Activated CD8-positive, alpha-beta memory T cell treated with anti-CD3 and anti-CD28 coated beads, Interleukin-2, amount 50 U/mL, for 24 hours (primary cell): ENCODE data around the gene SLC5A1.

Source experiments
- DNase-seq: peaks from one replicate; pipeline ENCODE4 v3.0.0-alpha.2; 2020; ENCODE audit errors: extremely low read depth

SLC5A1 gene

GRCh38 chr22:32050678-32051515, 7.8 kb downstream of the SLC5A1 start:
- DNase-seq: peak; percentile 37

GRCh38 chr22:32052244-32052643, 9.2 kb downstream of the SLC5A1 start:
- DNase-seq: no peak

GRCh38 chr22:32052936-32053791, 10.1 kb downstream of the SLC5A1 start:
- no peak for DNase-seq

DNA sequence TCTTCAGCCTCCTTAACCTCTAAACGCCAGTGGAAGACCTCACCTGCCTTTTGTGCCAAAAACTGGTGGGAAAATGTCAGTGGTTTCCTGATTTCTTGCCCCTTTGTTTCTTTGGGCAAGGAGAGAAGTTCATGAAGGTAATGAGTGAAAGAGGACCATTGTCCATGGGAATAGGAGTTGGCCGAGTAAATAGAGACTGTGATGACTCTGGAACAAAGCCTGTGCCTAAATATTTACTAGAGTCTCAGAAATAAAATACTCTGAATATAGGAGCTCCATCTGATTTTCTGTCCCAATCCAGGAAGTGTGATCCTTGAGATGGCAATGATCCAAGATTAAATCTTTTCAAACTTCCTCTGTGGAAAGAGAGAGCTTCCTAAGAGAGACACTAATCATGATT, 12.0 kb downstream of the SLC5A1 start:
- DNase-seq: no peak

GRCh38 chr22:32058656-32059260, 15.7 kb downstream of the SLC5A1 start:
- no peak for DNase-seq

DNA sequence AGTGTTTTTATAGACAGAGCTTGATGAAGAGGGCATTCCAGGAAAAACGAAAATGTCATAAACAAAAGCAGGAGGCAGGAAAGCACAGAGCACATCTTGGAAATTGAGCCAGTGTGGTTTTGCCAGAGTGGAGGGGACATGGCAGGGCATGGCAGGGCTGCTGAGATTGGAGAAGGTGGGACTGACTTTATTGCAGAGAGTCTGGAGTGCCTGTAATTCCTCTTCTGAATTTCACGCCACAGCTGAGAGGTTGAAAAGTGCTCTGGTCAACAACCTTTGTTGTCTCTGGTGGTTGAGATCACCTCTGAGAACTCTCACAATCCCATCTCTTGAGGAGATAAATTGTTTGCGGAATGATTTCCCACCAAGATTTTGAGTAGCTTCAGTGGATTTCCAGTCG, 16.4 kb downstream of the SLC5A1 start:
- DNase-seq: no peak

GRCh38 chr22:32063701-32064100, 20.6 kb downstream of the SLC5A1 start:
- no peak for DNase-seq

- no peak for DNase-seq
These were observed 23.8 kb downstream of the SLC5A1 start for GRCh38 chr22:32066820-32067219.

- DNase-seq: no peak
These were observed 24.6 kb downstream of the SLC5A1 start for GRCh38 chr22:32067613-32068012.

- no peak for DNase-seq
These were observed 26.7 kb downstream of the SLC5A1 start for GRCh38 chr22:32069579-32070372.

- DNase-seq: no peak
These were observed 30.2 kb downstream of the SLC5A1 start for GRCh38 chr22:32073262-32073661.

GRCh38 chr22:32073823-32074380, 30.8 kb downstream of the SLC5A1 start:
- DNase-seq: no peak

DNA sequence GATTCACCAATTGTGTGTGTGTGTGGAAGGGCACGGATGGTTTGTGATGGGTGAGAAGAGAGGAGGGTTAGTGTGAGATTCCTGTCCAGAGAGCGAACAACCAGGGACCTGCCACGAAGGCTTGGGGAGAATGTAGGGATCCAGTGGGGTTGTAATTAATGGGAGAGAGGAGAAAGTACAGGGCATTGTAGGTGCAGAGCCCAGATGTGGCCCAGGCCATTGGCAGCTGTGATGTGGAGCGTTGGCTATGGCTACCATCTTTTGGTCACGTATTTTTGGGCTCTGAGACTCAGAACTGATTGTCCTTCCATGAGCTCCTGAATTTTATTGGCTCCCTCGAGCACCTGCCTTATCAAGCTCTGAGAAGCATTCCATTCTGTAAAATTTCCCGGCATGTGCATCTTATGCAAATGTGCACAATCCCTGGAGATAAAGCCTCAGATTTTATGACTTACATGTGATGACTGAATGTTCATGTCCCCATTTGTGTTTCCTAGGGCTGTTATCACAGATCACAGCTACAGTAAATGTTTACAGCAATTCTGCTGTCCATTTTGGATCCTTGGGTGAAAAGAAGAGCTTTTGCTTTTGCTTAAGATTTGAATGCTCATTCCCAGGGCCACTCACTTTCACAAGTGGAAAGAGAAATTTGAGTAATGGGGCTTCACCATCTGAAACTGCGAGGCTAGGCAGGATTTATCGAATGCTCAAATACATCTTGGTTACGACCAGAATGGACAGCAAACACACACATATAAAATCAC, 33.1 kb downstream of the SLC5A1 start:
- DNase-seq: no peak

DNA sequence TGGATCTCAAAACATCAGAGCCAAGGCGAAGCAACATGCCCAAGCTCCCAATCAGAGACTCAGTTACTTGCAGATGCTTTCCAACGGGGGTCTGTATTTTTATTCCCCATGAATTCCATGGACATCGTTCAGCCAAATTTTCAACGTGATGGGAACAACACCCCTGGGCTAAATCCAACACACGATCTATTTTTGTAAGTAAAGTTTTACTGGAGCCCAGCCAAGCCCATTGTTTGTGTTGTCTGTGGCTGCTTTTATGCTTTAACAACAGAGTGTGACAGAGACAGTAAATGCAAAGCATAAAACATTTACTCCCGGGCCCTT, 33.7 kb downstream of the SLC5A1 start:
- DNase-seq: no peak

DNA sequence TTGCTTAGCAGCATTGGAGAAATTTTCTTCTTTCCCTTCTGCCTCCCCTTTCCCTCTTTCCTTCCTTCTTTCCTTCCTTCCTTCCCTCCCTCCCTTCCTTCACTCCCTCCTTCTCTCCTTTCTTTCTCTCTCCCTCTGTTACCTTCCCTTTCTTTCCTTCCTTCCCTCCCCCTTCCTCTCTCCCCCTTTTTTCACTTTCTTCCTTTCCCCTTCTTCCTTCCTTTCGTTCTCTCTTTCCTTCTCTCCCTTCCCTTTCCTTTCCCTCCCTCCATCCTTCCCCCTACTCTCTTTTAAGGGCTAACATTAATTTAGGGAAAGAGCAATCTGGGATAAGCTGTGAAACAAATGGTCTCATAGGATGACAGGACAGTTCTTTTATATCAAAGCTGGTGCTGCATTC, 34.1 kb downstream of the SLC5A1 start:
- no peak for DNase-seq

DNA sequence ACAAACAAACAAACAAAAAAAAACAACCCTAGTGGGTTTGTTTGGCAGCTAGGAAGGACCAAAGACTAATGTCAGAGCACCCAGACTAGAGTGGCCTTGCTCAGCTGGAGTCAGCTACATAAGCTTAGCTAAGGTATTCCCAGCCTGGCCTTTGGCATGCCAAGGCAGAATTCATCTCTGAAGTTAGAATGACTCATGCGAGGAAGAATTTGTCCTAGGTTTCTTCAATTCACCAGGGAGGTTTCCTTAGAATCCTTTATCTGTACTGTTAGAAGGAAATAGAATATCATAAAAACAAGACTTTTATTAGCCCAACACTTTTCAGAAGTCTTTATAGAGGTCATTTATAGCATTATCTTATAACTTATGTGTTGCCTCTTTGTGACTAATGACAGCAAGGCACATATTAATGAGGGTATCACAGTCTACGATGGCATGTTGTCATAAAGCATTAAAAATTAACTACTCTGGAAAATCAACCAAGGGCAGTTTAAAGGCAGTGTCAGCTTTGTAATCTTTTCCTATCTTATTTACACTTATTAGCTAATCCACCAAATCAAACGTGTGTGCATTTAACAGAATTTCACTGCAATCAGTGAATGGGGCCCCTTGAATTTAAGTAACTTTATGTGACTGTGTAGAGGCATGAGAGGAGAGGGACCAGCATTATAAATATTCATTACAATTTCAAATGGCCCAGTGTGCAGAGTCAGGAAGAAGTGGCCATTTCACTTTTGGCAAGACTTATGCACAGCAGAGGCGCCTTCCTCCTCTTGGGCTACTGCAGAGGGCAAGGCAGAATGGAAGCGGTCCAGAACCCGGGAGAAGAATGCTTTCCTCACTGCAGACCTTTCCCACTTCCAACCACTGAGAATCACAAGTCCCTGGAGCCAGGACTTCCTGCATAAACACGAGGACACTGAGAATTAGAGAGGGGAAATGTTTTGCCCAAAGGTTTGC, 36.3 kb downstream of the SLC5A1 start:
- no peak for DNase-seq

DNA sequence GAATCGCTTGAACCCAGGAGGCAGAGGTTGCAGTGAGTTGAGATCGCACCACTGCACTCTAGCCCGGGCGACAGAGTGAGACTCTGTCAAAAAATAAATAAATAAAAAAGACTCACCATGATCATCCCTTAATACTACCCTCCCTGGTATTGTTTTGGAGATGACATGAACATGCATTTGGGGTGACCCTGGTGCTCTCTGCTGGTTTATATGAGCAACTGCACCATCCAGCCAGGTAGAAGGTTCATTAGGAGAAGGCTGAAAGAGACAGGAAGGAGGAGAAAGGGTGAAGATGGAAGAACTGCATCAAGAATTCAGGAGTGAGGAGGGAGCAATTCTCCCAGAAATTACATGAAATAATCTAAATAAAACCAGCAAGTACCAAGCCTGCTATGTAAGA, 37.8 kb downstream of the SLC5A1 start:
- DNase-seq: no peak

DNA sequence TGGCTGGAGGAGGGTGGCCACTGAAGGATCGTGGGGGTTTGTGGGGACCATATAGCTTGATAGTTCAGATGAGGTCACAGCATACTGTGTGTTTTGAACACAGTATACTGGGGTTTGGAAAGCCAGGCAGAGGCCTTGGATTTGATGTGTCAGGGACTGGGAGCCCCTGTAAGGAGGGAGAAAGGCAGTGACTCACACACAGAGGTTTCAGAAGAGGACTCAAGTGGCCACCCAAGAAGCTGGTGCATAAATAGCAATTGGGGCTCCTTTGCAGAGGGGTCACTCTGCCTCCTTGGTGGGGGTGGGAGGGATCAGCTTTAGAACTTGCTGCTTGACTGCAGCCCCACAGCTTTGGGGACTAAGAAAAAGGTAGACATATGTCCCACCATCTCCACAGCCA, 39.3 kb downstream of the SLC5A1 start:
- DNase-seq: no peak

- DNase-seq: no peak
These were observed 39.9 kb downstream of the SLC5A1 start for GRCh38 chr22:32083000-32083399.

DNA sequence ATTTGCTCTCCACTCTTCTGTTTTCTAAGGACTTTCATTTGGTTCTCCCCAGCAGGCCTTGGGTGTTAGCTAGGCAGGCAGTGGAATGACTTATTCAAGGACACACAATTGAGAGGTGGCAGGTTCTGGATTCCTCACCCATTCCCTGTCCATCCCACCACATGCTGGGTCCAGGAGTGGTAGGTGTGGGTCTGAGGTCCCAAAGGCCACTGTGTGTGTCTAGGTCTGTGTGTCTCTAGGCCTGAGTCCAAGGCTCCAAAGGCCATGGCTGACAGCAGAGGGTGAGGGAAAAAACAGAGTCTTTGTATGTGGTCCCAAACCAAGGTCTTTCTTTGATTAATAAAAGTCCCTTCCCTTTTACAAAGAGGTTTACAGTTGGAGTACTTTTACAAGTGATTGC, 40.8 kb downstream of the SLC5A1 start:
- DNase-seq: no peak
